Osteoblast (primary cell): ENCODE measurements around the gene TTC13. TPM values are rescaled to one million over a fixed set of nuclear protein-coding genes. Genes with fewer than 3 reads are reported as not detected.

ENCODE experiments used
- DNase-seq: peaks from one replicate; pipeline ENCODE4 v3.0.0; 2011; ENCODE audit warnings: low spot score, mixed read lengths; ENCODE audit not compliant: insufficient read length; ENCODE audit errors: missing footprints
- H2AFZ ChIP-seq: 2 replicates; pipeline ENCODE4 v1.6.0; 2011; ENCODE audit warnings: mild to moderate bottlenecking, low read length
- H3K27ac ChIP-seq: 2 replicates; pipeline ENCODE4 v1.5.1; 2011; ENCODE audit warnings: mild to moderate bottlenecking, low read depth, low read length, moderate library complexity
- H3K27me3 ChIP-seq: 2 replicates; pipeline ENCODE4 v1.6.0; 2012; ENCODE audit warnings: mild to moderate bottlenecking, control low read depth, inconsistent platforms, low read length, moderate library complexity; ENCODE audit not compliant: insufficient read depth
- H3K36me3 ChIP-seq: 2 replicates; pipeline ENCODE4 v1.5.1; 2011; ENCODE audit warnings: mild to moderate bottlenecking, low read length, control low read depth, moderate library complexity; ENCODE audit not compliant: insufficient read depth
- H3K4me1 ChIP-seq: 2 replicates; pipeline ENCODE4 v1.5.1; 2011; ENCODE audit warnings: mild to moderate bottlenecking, low read length, control low read depth, moderate library complexity; ENCODE audit not compliant: insufficient read depth
- H3K4me2 ChIP-seq: 2 replicates; pipeline ENCODE4 v1.6.0; 2011; ENCODE audit warnings: mild to moderate bottlenecking, low read length; ENCODE audit not compliant: insufficient read depth
- H3K4me3 ChIP-seq: fragments of 200-600 bp; sonication (generic); 3 replicates; pipeline ENCODE4 v1.5.1; 2012; ENCODE audit warnings: mild to moderate bottlenecking, low read length, inconsistent platforms; ENCODE audit not compliant: insufficient read depth
- H3K79me2 ChIP-seq: 2 replicates; pipeline ENCODE4 v1.6.0; 2012; ENCODE audit warnings: mild to moderate bottlenecking, low read length, control low read depth, inconsistent platforms; ENCODE audit not compliant: insufficient read depth
- H3K9me3 ChIP-seq: 2 replicates; pipeline ENCODE4 v1.5.1; 2011; ENCODE audit warnings: low read depth, low read length, control low read depth
- H4K20me1 ChIP-seq: 2 replicates; pipeline ENCODE4 v1.6.0; 2012; ENCODE audit warnings: mild to moderate bottlenecking, low read length, control low read depth; ENCODE audit not compliant: insufficient read depth
- CTCF ChIP-seq: IDR thresholded peaks from 2 replicates; pipeline ENCODE4 v1.5.1; 2011; ENCODE audit warnings: mild to moderate bottlenecking, low read depth, low read length, moderate library complexity; ENCODE audit errors: extremely low read depth
- total RNA-seq: library from RNA; depleted of rRNA; stranded (reverse); fragments of >200 nt; gene quantifications from 2 replicates; pipeline ENCODE4 v1.2.3, GENCODE V29; 2012

Gene TTC13
- total RNA-seq, 1 donor = 15.9 TPM

- Histone ChIP-seq H3K4me2 (no peak overlapping the region), H4K20me1 (no peaks in the 10 kb centered on the region), H3K36me3 (no peaks in the 10 kb centered on the region), H2AFZ (no peak overlapping the region), H3K4me1 (peaks cover 26% of the 10 kb centered on the region), H3K79me2 (no peaks in the 10 kb centered on the region), H3K27ac (no peak overlapping the region), H3K4me3 (no peak overlapping the region), H3K27me3 (no peaks in the 10 kb centered on the region), H3K9me3 (no peaks in the 10 kb centered on the region)
- no peak for TF ChIP-seq CTCF
- no peak for DNase-seq
Measured at GRCh38 chr1:230875370-230875769, 103.3 kb downstream of the TTC13 start.

GRCh38 chr1:230870916-230871315, 107.7 kb downstream of the TTC13 start:
- H3K27ac ChIP-seq = no peak overlapping the region
- no peak for TF ChIP-seq CTCF

GRCh38 chr1:230869500-230869899, 109.2 kb downstream of the TTC13 start:
- Histone ChIP-seq H4K20me1 (peaks cover 17% of the 10 kb centered on the region), H3K79me2 (peaks cover 38% of the 10 kb centered on the region), H3K4me1 (peaks cover 34% of the 10 kb centered on the region), H2AFZ (no peak overlapping the region), H3K27me3 (no peaks in the 10 kb centered on the region), H3K36me3 (peaks cover 18% of the 10 kb centered on the region), H3K4me2 (peak overlapping the region; percentile 83), H3K9me3 (no peaks in the 10 kb centered on the region), H3K27ac (peak overlapping the region; percentile 80), H3K4me3 (peak overlapping the region; percentile 72)
- TF ChIP-seq CTCF = no peak
- peak; percentile 85 for DNase-seq

More at GRCh38 chr1:230870916-230871315, 107.7 kb downstream of the TTC13 start:
- Histone ChIP-seq H3K27me3 (no peaks in the 10 kb centered on the region), H3K36me3 (peaks cover 4% of the 10 kb centered on the region), H4K20me1 (peaks cover 4% of the 10 kb centered on the region), H3K9me3 (no peaks in the 10 kb centered on the region), H3K4me3 (no peak overlapping the region), H3K79me2 (peaks cover 24% of the 10 kb centered on the region), H2AFZ (no peak overlapping the region), H3K4me2 (no peak overlapping the region), H3K4me1 (peaks cover 22% of the 10 kb centered on the region)
- no peak for DNase-seq

GRCh38 chr1:230868736-230869385, 109.8 kb downstream of the TTC13 start:
- peak overlapping the region; percentile 83 for H3K4me2 ChIP-seq
- peaks cover 44% of the 10 kb centered on the region for H3K79me2 ChIP-seq
- H3K9me3 ChIP-seq = no peaks in the 10 kb centered on the region
- peaks cover 40% of the 10 kb centered on the region for H3K4me1 ChIP-seq
- H3K27ac ChIP-seq = peak overlapping the region; percentile 80
- H2AFZ ChIP-seq = peak overlapping the region; percentile 67
- H4K20me1 ChIP-seq = peaks cover 22% of the 10 kb centered on the region
- TF ChIP-seq CTCF = no peak
- peak overlapping the region; percentile 72 for H3K4me3 ChIP-seq
- no peaks in the 10 kb centered on the region for H3K27me3 ChIP-seq
- no peak for DNase-seq
- peaks cover 24% of the 10 kb centered on the region for H3K36me3 ChIP-seq
